ENCODE results near the gene STX8.
"Not testable (repeated sequence)": the region's sequence is repeated elsewhere in the genome, so short reads cannot be mapped to it uniquely, and the experiment has no call there.

DNA sequence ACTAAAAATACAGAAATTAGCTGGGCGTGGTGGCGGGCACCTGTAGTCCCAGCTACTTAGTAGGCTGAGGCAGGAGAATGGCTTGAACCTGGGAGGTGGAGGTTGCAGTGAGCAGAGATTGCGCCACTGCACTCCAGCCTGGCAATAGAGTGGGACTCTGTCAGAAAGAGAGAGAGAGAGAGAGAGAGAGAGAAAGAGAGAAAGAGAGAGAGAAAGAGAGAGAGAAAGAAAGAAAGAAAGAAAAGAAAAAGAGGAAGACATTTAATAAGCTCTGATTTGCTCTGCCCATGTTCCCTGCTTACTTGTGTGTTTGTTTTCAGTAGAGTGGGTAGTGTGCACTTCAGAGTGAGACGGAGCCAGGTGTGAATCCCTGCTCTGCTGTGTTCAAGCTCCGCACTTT lies 22.0 kb upstream of the STX8 start:
- not testable (repeated sequence) for TF ChIP-seq YY1 (IDR thresholded peaks at IDR 0.05); CTCF (IDR thresholded peaks at IDR 0.05; ENCODE audit: low read depth, low read length, missing input control); GABPA (IDR thresholded peaks at IDR 0.05 in 1 of 2, conservative IDR thresholded peaks at IDR 0.05 in 1 of 2); EGR1 (IDR thresholded peaks at IDR 0.05; ENCODE audit: low read depth in 2 of 2); ATF3 (IDR thresholded peaks at IDR 0.05); JUND (IDR thresholded peaks at IDR 0.05); RAD21 (IDR thresholded peaks at IDR 0.05); HNF4G (IDR thresholded peaks at IDR 0.05); RXRA (IDR thresholded peaks at IDR 0.05); TAF1 (conservative IDR thresholded peaks at IDR 0.05); SP1 (IDR thresholded peaks at IDR 0.05); REST (IDR thresholded peaks at IDR 0.05); FOXA1 (IDR thresholded peaks at IDR 0.05)
- TF ChIP-seq, protein P1, sequence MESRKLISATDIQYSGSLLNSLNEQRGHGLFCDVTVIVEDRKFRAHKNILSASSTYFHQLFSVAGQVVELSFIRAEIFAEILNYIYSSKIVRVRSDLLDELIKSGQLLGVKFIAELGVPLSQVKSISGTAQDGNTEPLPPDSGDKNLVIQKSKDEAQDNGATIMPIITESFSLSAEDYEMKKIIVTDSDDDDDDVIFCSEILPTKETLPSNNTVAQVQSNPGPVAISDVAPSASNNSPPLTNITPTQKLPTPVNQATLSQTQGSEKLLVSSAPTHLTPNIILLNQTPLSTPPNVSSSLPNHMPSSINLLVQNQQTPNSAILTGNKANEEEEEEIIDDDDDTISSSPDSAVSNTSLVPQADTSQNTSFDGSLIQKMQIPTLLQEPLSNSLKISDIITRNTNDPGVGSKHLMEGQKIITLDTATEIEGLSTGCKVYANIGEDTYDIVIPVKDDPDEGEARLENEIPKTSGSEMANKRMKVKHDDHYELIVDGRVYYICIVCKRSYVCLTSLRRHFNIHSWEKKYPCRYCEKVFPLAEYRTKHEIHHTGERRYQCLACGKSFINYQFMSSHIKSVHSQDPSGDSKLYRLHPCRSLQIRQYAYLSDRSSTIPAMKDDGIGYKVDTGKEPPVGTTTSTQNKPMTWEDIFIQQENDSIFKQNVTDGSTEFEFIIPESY (IDR thresholded peaks at IDR 0.05): not testable (repeated sequence)

Data from liver (tissue), 3 donors.